ENCODE measurements around the gene CATSPER1. TPM values are rescaled to one million over a fixed set of nuclear protein-coding genes. Genes with fewer than 3 reads are reported as not detected.
A peak's percentile ranks its signal among the peaks of the same experiment; 100 is the strongest.

CATSPER1 gene
- total RNA-seq, 2 experiments from 2014 or later, result 0.33 to 0.58 TPM

- ChIA-PET POLR2A (interaction anchor here (0.8 to 10.7 kb wide), 6 partner anchors 9 to 66 kb away, joined by 3 to 103 read pairs (median 4); partner anchors contain the start of gene SF3B2), CTCF (interaction anchor here (0.7 to 7.2 kb wide), 17 partner anchors 9 to 177 kb away, joined by 3 to 60 read pairs (median 7); partner anchors contain the start of genes CCDC85B and SF3B2)
- peak overlapping the region; percentile 93 for H3K27ac Mint-ChIP-seq
- no peaks in the 10 kb centered on the region for H3K9me3 Mint-ChIP-seq
- no peak for DNase-seq
- peaks cover 80% of the 10 kb centered on the region for H3K36me3 Mint-ChIP-seq (ENCODE audit: low read depth)
- peaks cover 61% of the 10 kb centered on the region for H3K4me1 Mint-ChIP-seq
- H3K27me3 Mint-ChIP-seq, result no peaks in the 10 kb centered on the region
- no peak overlapping the region for H3K4me3 Mint-ChIP-seq
Measured at GRCh38 chr11:66067640-66068039, 41.4 kb upstream of the CATSPER1 start.

GRCh38 chr11:66066751-66067150, 40.5 kb upstream of the CATSPER1 start:
- no peak overlapping the region for H3K4me3 Mint-ChIP-seq
- DNase-seq, result no peak
- CTCF ChIA-PET, result interaction anchor here (0.6 to 7.2 kb wide), 7 partner anchors 14 to 74 kb away, joined by 4 to 60 read pairs (median 27); partner anchors contain the start of gene SF3B2
- no peaks in the 10 kb centered on the region for H3K9me3 Mint-ChIP-seq
- H3K4me1 Mint-ChIP-seq, result peaks cover 53% of the 10 kb centered on the region
- no peaks in the 10 kb centered on the region for H3K27me3 Mint-ChIP-seq
- H3K36me3 Mint-ChIP-seq (ENCODE audit: low read depth), result peaks cover 76% of the 10 kb centered on the region
- peak overlapping the region; percentile 66 for H3K27ac Mint-ChIP-seq
- POLR2A ChIA-PET, result interaction anchor here (6.1 to 10.7 kb wide), 2 partner anchors 14 to 15 kb away, joined by 88 to 103 read pairs; partner anchors contain the start of gene SF3B2

- peaks cover 55% of the 10 kb centered on the region for H3K4me1 Mint-ChIP-seq
- no peak for DNase-seq
- H3K27me3 Mint-ChIP-seq, result no peaks in the 10 kb centered on the region
- no peaks in the 10 kb centered on the region for H3K9me3 Mint-ChIP-seq
- no peak overlapping the region for H3K27ac Mint-ChIP-seq
- peaks cover 88% of the 10 kb centered on the region for H3K36me3 Mint-ChIP-seq (ENCODE audit: low read depth)
- ChIA-PET CTCF (interaction anchor here (1.4 to 1.9 kb wide), 2 partner anchors 12 to 20 kb away, joined by 3 to 6 read pairs; partner anchors contain the start of gene SF3B2), POLR2A (interaction anchor here (10.7 kb wide), 1 partner anchor 12 kb away, joined by 103 read pairs; the partner anchor contains the start of gene SF3B2)
- H3K4me3 Mint-ChIP-seq, result no peak overlapping the region
Measured at GRCh38 chr11:66064571-66064970, 38.3 kb upstream of the CATSPER1 start.

GRCh38 chr11:66063900-66064299, 37.6 kb upstream of the CATSPER1 start:
- DNase-seq, result no peak
- Mint-ChIP-seq H3K4me3 (no peak overlapping the region), H3K27me3 (no peaks in the 10 kb centered on the region), H3K9me3 (no peaks in the 10 kb centered on the region), H3K4me1 (peaks cover 48% of the 10 kb centered on the region), H3K27ac (no peak overlapping the region), H3K36me3 (ENCODE audit: low read depth) (peaks cover 90% of the 10 kb centered on the region)
- ChIA-PET POLR2A (interaction anchor here (10.7 kb wide), 1 partner anchor 11 kb away, joined by 103 read pairs; the partner anchor contains the start of gene SF3B2), CTCF (interaction anchor here (0.6 to 1.9 kb wide), 4 partner anchors 11 to 352 kb away, joined by 3 to 6 read pairs (median 4); partner anchors contain the start of genes KAT5 and SF3B2)

- Mint-ChIP-seq H3K27me3 (no peaks in the 10 kb centered on the region), H3K4me1 (peaks cover 39% of the 10 kb centered on the region), H3K36me3 (ENCODE audit: low read depth) (peaks cover 90% of the 10 kb centered on the region), H3K9me3 (no peaks in the 10 kb centered on the region), H3K27ac (no peak overlapping the region), H3K4me3 (no peak overlapping the region)
- POLR2A ChIA-PET, result interaction anchor here (10.7 kb wide), 1 partner anchor 9 kb away, joined by 103 read pairs; the partner anchor contains the start of gene SF3B2
- DNase-seq, result no peak
- CTCF ChIA-PET, result interaction anchor here (1.3 to 1.7 kb wide), 2 partner anchors 10 to 17 kb away, joined by 4 to 5 read pairs; partner anchors contain the start of gene SF3B2
Measured at GRCh38 chr11:66062408-66062807, 36.1 kb upstream of the CATSPER1 start.

- Mint-ChIP-seq H3K4me3 (no peak overlapping the region), H3K36me3 (ENCODE audit: low read depth) (peaks cover 89% of the 10 kb centered on the region)
Measured at GRCh38 chr11:66061268-66061667, 35.0 kb upstream of the CATSPER1 start.

GRCh38 chr11:66059966-66060680, 33.8 kb upstream of the CATSPER1 start:
- Mint-ChIP-seq H3K4me1 (peaks cover 28% of the 10 kb centered on the region), H3K27ac (peak overlapping the region; percentile 0), H3K4me3 (no peak overlapping the region), H3K36me3 (ENCODE audit: low read depth) (peaks cover 89% of the 10 kb centered on the region), H3K9me3 (no peaks in the 10 kb centered on the region), H3K27me3 (no peaks in the 10 kb centered on the region)
- no peak for DNase-seq
- CTCF ChIA-PET, result interaction anchor here (2.1 to 3.2 kb wide), 2 partner anchors 9 to 15 kb away, joined by 7 to 24 read pairs; no protein-coding TSS in a partner anchor
- POLR2A ChIA-PET, result interaction anchor here (0.6 to 1.6 kb wide), 2 partner anchors 9 to 18 kb away, joined by 3 to 7 read pairs; no protein-coding TSS in a partner anchor

More at GRCh38 chr11:66061268-66061667, 35.0 kb upstream of the CATSPER1 start:
- ChIA-PET POLR2A (no interaction called here), CTCF (no interaction called here)
- Mint-ChIP-seq H3K4me1 (peaks cover 30% of the 10 kb centered on the region), H3K27me3 (no peaks in the 10 kb centered on the region), H3K27ac (no peak overlapping the region), H3K9me3 (no peaks in the 10 kb centered on the region)
- no peak for DNase-seq

- no peak overlapping the region for H3K27ac Mint-ChIP-seq
- CTCF ChIA-PET, result interaction anchor here (2.7 kb wide), 1 partner anchor 12 kb away, joined by 12 read pairs; no protein-coding TSS in a partner anchor
- H3K4me3 Mint-ChIP-seq, result no peak overlapping the region
- DNase-seq, result no peak
- POLR2A ChIA-PET, result no interaction called here
- no peaks in the 10 kb centered on the region for H3K9me3 Mint-ChIP-seq
- peaks cover 33% of the 10 kb centered on the region for H3K4me1 Mint-ChIP-seq
- H3K27me3 Mint-ChIP-seq, result no peaks in the 10 kb centered on the region
- peaks cover 81% of the 10 kb centered on the region for H3K36me3 Mint-ChIP-seq (ENCODE audit: low read depth)
Measured at GRCh38 chr11:66056501-66056900, 30.2 kb upstream of the CATSPER1 start.

GRCh38 chr11:66055021-66055420, 28.7 kb upstream of the CATSPER1 start:
- peaks cover 68% of the 10 kb centered on the region for H3K36me3 Mint-ChIP-seq (ENCODE audit: low read depth)
- no peaks in the 10 kb centered on the region for H3K27me3 Mint-ChIP-seq
- no peaks in the 10 kb centered on the region for H3K9me3 Mint-ChIP-seq
- CTCF ChIA-PET, result interaction anchor here (2.7 to 4.1 kb wide), 2 partner anchors 10 to 14 kb away, joined by 12 to 19 read pairs; no protein-coding TSS in a partner anchor
- DNase-seq, result no peak
- H3K27ac Mint-ChIP-seq, result no peak overlapping the region
- H3K4me1 Mint-ChIP-seq, result peaks cover 34% of the 10 kb centered on the region
- H3K4me3 Mint-ChIP-seq, result no peak overlapping the region
- POLR2A ChIA-PET, result interaction anchor here (6.3 kb wide), 1 partner anchor 12 kb away, joined by 103 read pairs; the partner anchor contains the start of gene PACS1

GRCh38 chr11:66052664-66052982, 26.3 kb upstream of the CATSPER1 start:
- POLR2A ChIA-PET, result interaction anchor here (0.9 to 6.3 kb wide), 25 partner anchors 11 to 414 kb away, joined by 3 to 103 read pairs (median 5); partner anchors contain the start of genes BANF1, CATSPER1, CCDC85B and EIF1AD
- no peaks in the 10 kb centered on the region for H3K9me3 Mint-ChIP-seq
- peak overlapping the region; percentile 100 for H3K4me3 Mint-ChIP-seq

GRCh38 chr11:66051766-66052663, 25.7 kb upstream of the CATSPER1 start, which contains the start of gene SF3B2:
TSS of gene SF3B2 (plus strand) at chr11:66052364. CDS start at chr11:66052385, 21 bp downstream.
- ChIA-PET CTCF (interaction anchor here (0.9 to 4.1 kb wide), 15 partner anchors 7 to 346 kb away, joined by 3 to 40 read pairs (median 6); partner anchors contain the start of gene CCDC85B), POLR2A (interaction anchor here (1.0 to 6.3 kb wide), 27 partner anchors 10 to 414 kb away, joined by 3 to 103 read pairs (median 5); partner anchors contain the start of genes BANF1, CATSPER1, CCDC85B and EIF1AD)
- H3K36me3 Mint-ChIP-seq (ENCODE audit: low read depth), result peaks cover 39% of the 10 kb centered on the region
- H3K9me3 Mint-ChIP-seq, result no peaks in the 10 kb centered on the region
- peak within 1 kb of the TSS; percentile 100 for H3K4me3 Mint-ChIP-seq
- DNase-seq, result peak; percentile 98
- peaks cover 2% of the 10 kb centered on the region for H3K27me3 Mint-ChIP-seq
- H3K27ac Mint-ChIP-seq, result peak within 1 kb of the TSS; percentile 96
- H3K4me1 Mint-ChIP-seq, result peaks cover 37% of the 10 kb centered on the region

More at GRCh38 chr11:66052664-66052982, 26.3 kb upstream of the CATSPER1 start:
- H3K27ac Mint-ChIP-seq, result peak overlapping the region; percentile 96
- peaks cover 2% of the 10 kb centered on the region for H3K27me3 Mint-ChIP-seq
- no peak for DNase-seq
- H3K36me3 Mint-ChIP-seq (ENCODE audit: low read depth), result peaks cover 45% of the 10 kb centered on the region
- H3K4me1 Mint-ChIP-seq, result peaks cover 37% of the 10 kb centered on the region
- CTCF ChIA-PET, result interaction anchor here (0.9 to 4.1 kb wide), 15 partner anchors 8 to 346 kb away, joined by 3 to 40 read pairs (median 6); partner anchors contain the start of genes CCDC85B and KAT5

Data from activated CD4-positive, alpha-beta memory T cell treated with anti-CD3 and anti-CD28 coated beads, Interleukin-2, amount 10 ng/mL, durations not matched to agents 7 days and 5 days (primary cell).